Karpas-422 (cell line): Measurements from ENCODE around the gene GDPD5. TPM values are rescaled to one million over a fixed set of nuclear protein-coding genes. Genes with fewer than 3 reads are reported as not detected.

Experiments
- DNase-seq: peaks from one replicate; pipeline ENCODE4 v3.0.0-alpha.2; 2015
- H2AFZ ChIP-seq: fragments of 200-600 bp; sonication (generic); 2 replicates; pipeline ENCODE4 v1.6.1; 2014; ENCODE audit warnings: antibody characterized with exemption, low read length, mixed read lengths
- H3K27ac ChIP-seq: fragments of 200-600 bp; sonication (generic); 2 replicates; pipeline ENCODE4 v1.5.1; 2014; ENCODE audit warnings: mild to moderate bottlenecking, low read length, moderate library complexity
- H3K27me3 ChIP-seq: fragments of 200-600 bp; sonication (generic); 2 replicates; pipeline ENCODE4 v1.6.1; 2014; ENCODE audit warnings: low read length, mixed read lengths
- H3K36me3 ChIP-seq: fragments of 200-600 bp; sonication (generic); 2 replicates; pipeline ENCODE4 v1.6.1; 2014; ENCODE audit warnings: low read length, mixed read lengths; ENCODE audit not compliant: insufficient read depth
- H3K4me1 ChIP-seq: fragments of 200-600 bp; sonication (generic); 2 replicates; pipeline ENCODE4 v1.6.1; 2014; ENCODE audit warnings: mild to moderate bottlenecking, low read length, mixed read lengths
- H3K4me2 ChIP-seq: fragments of 200-600 bp; sonication (generic); 2 replicates; pipeline ENCODE4 v1.6.1; 2014; ENCODE audit warnings: low read length, low read depth, mild to moderate bottlenecking; ENCODE audit not compliant: poor library complexity, severe bottlenecking
- H3K4me3 ChIP-seq: fragments of 200-600 bp; sonication (generic); 2 replicates; pipeline ENCODE4 v1.5.1; 2014; ENCODE audit warnings: mild to moderate bottlenecking, antibody characterized with exemption, low read length, mixed read lengths
- H3K79me2 ChIP-seq: fragments of 200-600 bp; sonication (generic); 2 replicates; pipeline ENCODE4 v1.6.1; 2014; ENCODE audit warnings: mild to moderate bottlenecking, low read length, mixed read lengths
- H3K9ac ChIP-seq: fragments of 200-600 bp; sonication (generic); 2 replicates; pipeline ENCODE4 v1.6.0; 2014; ENCODE audit warnings: low read length
- H3K9me2 ChIP-seq: fragments of 200-600 bp; sonication (generic), shearing (Covaris generic); replicated peaks from 2 replicates; pipeline ENCODE4 v1.6.0; 2014; ENCODE audit warnings: mild to moderate bottlenecking, low read length, moderate library complexity; ENCODE audit not compliant: insufficient read depth
- H3K9me3 ChIP-seq: fragments of 300-700, 200-600 bp; sonication (generic); 2 replicates; pipeline ENCODE4 v1.6.1; 2014; ENCODE audit warnings: low read length, mixed read lengths
- H4K20me1 ChIP-seq: fragments of 200-600 bp; sonication (generic); 2 replicates; pipeline ENCODE4 v1.6.1; 2014; ENCODE audit warnings: mild to moderate bottlenecking, antibody characterized with exemption, low read length, low read depth; ENCODE audit not compliant: insufficient read depth
- total RNA-seq: library from RNA; depleted of rRNA; stranded (reverse); fragments of >200 nt; shearing (Covaris generic); gene quantifications from 2 replicates; pipeline ENCODE4 v1.2.3, GENCODE V29; 2014; ENCODE audit warnings: low replicate concordance

The GDPD5 gene
- total RNA-seq, 1 experiment from 2014 or later: 137 TPM

GRCh38 chr11:75480185-75481175 lies 45.3 kb downstream of the GDPD5 start:
- Histone ChIP-seq H3K4me3 (peak overlapping the region; percentile 27; the same call in 1 of the 2 replicates), H3K4me2 (peak overlapping the region; percentile 52), H3K4me1 (peaks cover 98% of the 10 kb centered on the region), H2AFZ (no peak overlapping the region), H3K79me2 (peaks cover 63% of the 10 kb centered on the region), H3K27me3 (no peaks in the 10 kb centered on the region), H3K9ac (peak overlapping the region; percentile 61), H3K36me3 (peaks cover 12% of the 10 kb centered on the region; the same call in 1 of the 2 replicates), H3K27ac (peak overlapping the region; percentile 93), H3K9me2 (no peaks in the 10 kb centered on the region), H3K9me3 (no peaks in the 10 kb centered on the region), H4K20me1 (no peaks in the 10 kb centered on the region)
- DNase-seq: peak; percentile 78

GRCh38 chr11:75479597-75480145 lies 46.1 kb downstream of the GDPD5 start:
- Histone ChIP-seq H3K9me2 (no peaks in the 10 kb centered on the region), H3K9me3 (no peaks in the 10 kb centered on the region), H3K27me3 (no peaks in the 10 kb centered on the region), H3K27ac (peak overlapping the region; percentile 93), H2AFZ (no peak overlapping the region), H3K36me3 (peaks cover 13% of the 10 kb centered on the region; the same call in 1 of the 2 replicates), H3K9ac (peak overlapping the region; percentile 49), H4K20me1 (no peaks in the 10 kb centered on the region), H3K4me2 (peak overlapping the region; percentile 45), H3K4me1 (peaks cover 100% of the 10 kb centered on the region), H3K4me3 (0 out of 2 replicates have a peak overlapping the region, but pooled peaks have one; percentile 24), H3K79me2 (peaks cover 62% of the 10 kb centered on the region)
- DNase-seq: no peak

- Histone ChIP-seq H4K20me1 (no peaks in the 10 kb centered on the region), H3K4me3 (0 out of 2 replicates have a peak overlapping the region, but pooled peaks have one; percentile 24), H3K79me2 (peaks cover 62% of the 10 kb centered on the region), H3K4me2 (peak overlapping the region; percentile 45), H3K9me2 (no peaks in the 10 kb centered on the region), H3K27me3 (no peaks in the 10 kb centered on the region), H3K4me1 (peaks cover 100% of the 10 kb centered on the region), H2AFZ (no peak overlapping the region), H3K9ac (peak overlapping the region; percentile 49), H3K9me3 (no peaks in the 10 kb centered on the region), H3K36me3 (peaks cover 13% of the 10 kb centered on the region), H3K27ac (peak overlapping the region; percentile 93)
- peak; percentile 64 for DNase-seq
These were observed 46.8 kb downstream of the GDPD5 start for GRCh38 chr11:75478783-75479596.

GRCh38 chr11:75477614-75477935 lies 48.2 kb downstream of the GDPD5 start:
- Histone ChIP-seq H3K9ac (peak overlapping the region; percentile 15; the same call in 1 of the 2 replicates), H4K20me1 (no peaks in the 10 kb centered on the region), H3K9me3 (no peaks in the 10 kb centered on the region), H3K4me2 (no peak overlapping the region), H3K79me2 (peaks cover 64% of the 10 kb centered on the region), H3K4me1 (peaks cover 100% of the 10 kb centered on the region), H3K9me2 (no peaks in the 10 kb centered on the region), H3K27me3 (no peaks in the 10 kb centered on the region), H2AFZ (no peak overlapping the region), H3K4me3 (no peak overlapping the region), H3K36me3 (peaks cover 19% of the 10 kb centered on the region), H3K27ac (peak overlapping the region; percentile 93)
- DNase-seq: no peak

- Histone ChIP-seq H3K4me1 (peaks cover 100% of the 10 kb centered on the region), H3K9me3 (no peaks in the 10 kb centered on the region), H3K36me3 (peaks cover 25% of the 10 kb centered on the region), H4K20me1 (no peaks in the 10 kb centered on the region), H2AFZ (no peak overlapping the region), H3K4me2 (no peak overlapping the region), H3K27me3 (no peaks in the 10 kb centered on the region), H3K79me2 (peaks cover 64% of the 10 kb centered on the region), H3K9ac (peak overlapping the region; percentile 15; the same call in 1 of the 2 replicates), H3K27ac (peak overlapping the region; percentile 93), H3K9me2 (no peaks in the 10 kb centered on the region), H3K4me3 (no peak overlapping the region)
- DNase-seq: no peak
These were observed 48.8 kb downstream of the GDPD5 start for GRCh38 chr11:75476739-75477613.

- peak overlapping the region; percentile 36; the same call in 1 of the 2 replicates for H3K9ac ChIP-seq
- H3K27ac ChIP-seq: peak overlapping the region; percentile 93
- peaks cover 100% of the 10 kb centered on the region for H3K4me1 ChIP-seq
- no peaks in the 10 kb centered on the region for H3K9me3 ChIP-seq
- H3K36me3 ChIP-seq: peaks cover 25% of the 10 kb centered on the region
- peak overlapping the region; percentile 27 for H3K4me2 ChIP-seq
- peak; percentile 69 for DNase-seq
- H4K20me1 ChIP-seq: no peaks in the 10 kb centered on the region
- H3K27me3 ChIP-seq: no peaks in the 10 kb centered on the region
- H3K4me3 ChIP-seq: no peak overlapping the region
- H2AFZ ChIP-seq: no peak overlapping the region
- H3K9me2 ChIP-seq: no peaks in the 10 kb centered on the region
- peaks cover 66% of the 10 kb centered on the region for H3K79me2 ChIP-seq
These were observed 49.7 kb downstream of the GDPD5 start for GRCh38 chr11:75475767-75476650.
